Natural killer cell (primary cell): ENCODE results near the gene RASGRF2. TPM values are rescaled to one million over a fixed set of nuclear protein-coding genes. Genes with fewer than 3 reads are reported as not detected.

Experiments used
- ATAC-seq, 3 donors: fragments of 150-1000 bp in 2 of 3; fragments of 200-7000 bp in 1 of 3; cut with Tn5 transposase; 1 replicate in 1 of 3; 2 replicates in 2 of 3; pipeline ENCODE4 v1.10.0; 2021; ENCODE audit warnings: mild to moderate bottlenecking in 2 of 3, moderate library complexity in 2 of 3
- DNase-seq, 2 donors: peaks; one replicate each; pipeline versions ENCODE4 v3.0.0 to v3.0.0-alpha.2; 2013 to 2021; ENCODE audit warnings: mixed read lengths in 1 of 2
- H3K27ac ChIP-seq: one replicate; pipeline ENCODE4 v1.5.1; 2013; ENCODE audit warnings: mild to moderate bottlenecking, low read length
- H3K27me3 ChIP-seq: one replicate; pipeline ENCODE4 v1.6.1; 2013; ENCODE audit warnings: low read length; ENCODE audit not compliant: control insufficient read depth, insufficient read depth
- H3K36me3 ChIP-seq: one replicate; pipeline ENCODE4 v1.6.1; 2013; ENCODE audit warnings: low read length; ENCODE audit not compliant: control insufficient read depth, insufficient read depth
- H3K4me1 ChIP-seq: one replicate; pipeline ENCODE4 v1.6.1; 2013; ENCODE audit warnings: low read length; ENCODE audit not compliant: control insufficient read depth, insufficient read depth
- H3K4me3 ChIP-seq: one replicate; pipeline ENCODE4 v1.5.1; 2013; ENCODE audit warnings: low read length
- H3K9me3 ChIP-seq: one replicate; pipeline ENCODE4 v1.6.1; 2013; ENCODE audit warnings: low read length; ENCODE audit not compliant: control insufficient read depth, insufficient read depth
- H3K27ac Mint-ChIP-seq, 2 donors: one replicate each; pipeline ENCODE4 v1.8.0; 2022; ENCODE audit warnings: mild to moderate bottlenecking in 2 of 2, mixed read lengths in 2 of 2, moderate library complexity in 1 of 2
- H3K27me3 Mint-ChIP-seq, 2 donors: one replicate each; pipeline ENCODE4 v1.8.0; 2022; ENCODE audit warnings: low read depth in 2 of 2, mixed read lengths in 2 of 2
- H3K36me3 Mint-ChIP-seq: one replicate; pipeline ENCODE4 v1.8.0; 2022; ENCODE audit warnings: mixed read lengths
- H3K4me1 Mint-ChIP-seq, 2 donors: one replicate each; pipeline ENCODE4 v1.8.0; 2022; ENCODE audit warnings: mixed read lengths in 2 of 2
- H3K4me3 Mint-ChIP-seq: one replicate; pipeline ENCODE4 v1.8.0; 2022; ENCODE audit warnings: mild to moderate bottlenecking, moderate library complexity, mixed read lengths
- H3K9me3 Mint-ChIP-seq, 2 donors: one replicate each; pipeline ENCODE4 v1.8.0; 2022; ENCODE audit warnings: mixed read lengths in 2 of 2
- WGBS: methylation state at CpG from one replicate; pipeline ENCODE4 v1.1.7; 2013; ENCODE audit warnings: missing lambda C conversion rate; ENCODE audit not compliant: insufficient coverage; 5-methylcytosine and 5-hydroxymethylcytosine counted together
- intact Hi-C: fragments of 100-400 bp; cut with micrococcal nuclease; formaldehyde crosslinking; loops from one replicate; pipeline ENCODE4 v1.14.2; 2022
- total RNA-seq, 4 donors: library from RNA; stranded (reverse); fragments of 120-200 nt in 1 of 4; gene quantifications; one replicate each; pipeline versions ENCODE4 v1.2.3 to v1.2.4, GENCODE V29; 2013 to 2022
- TF ChIP-seq, protein P1 (sequence below): fragments of 200-600 bp; IDR thresholded peaks from one replicate; pipeline ENCODE4 v1.8.0; 2022; ENCODE audit warnings: antibody characterized with exemption

RASGRF2 gene
- total RNA-seq, 3 donors from 2014 or later (not counting 1 experiment from before 2014, with no cell fraction given) = 5.6 to 10.1 (median 6.1) TPM

DNA sequence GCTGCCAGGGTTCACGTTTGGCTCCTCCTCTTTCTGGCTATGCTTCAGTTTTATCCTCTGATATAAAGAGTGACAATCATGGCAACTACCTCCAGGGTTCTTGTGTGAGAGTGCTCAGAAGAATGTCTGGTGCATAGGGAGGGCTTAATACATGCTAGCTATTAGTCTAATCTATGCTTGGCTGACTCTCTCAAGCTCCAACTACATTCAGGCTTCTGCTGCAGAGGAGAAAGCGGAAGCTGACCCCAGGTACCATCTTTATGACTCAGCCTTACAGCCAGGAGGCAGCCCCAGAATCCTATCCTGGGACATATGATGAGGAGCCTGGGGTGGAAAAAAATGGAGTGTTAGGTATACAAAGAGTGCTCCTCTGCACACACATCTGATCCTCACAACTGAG lies 32.1 kb upstream of the RASGRF2 start:
- no peaks in the 10 kb centered on the region for H3K36me3 ChIP-seq
- no peak overlapping the region for H3K4me3 ChIP-seq
- no peaks in the 10 kb centered on the region for H3K27me3 ChIP-seq
- no peaks in the 10 kb centered on the region for H3K4me1 ChIP-seq
- no peaks in the 10 kb centered on the region for H3K9me3 ChIP-seq
- H3K4me3 Mint-ChIP-seq = no peak overlapping the region
- intact Hi-C loops = no loop called here
- no peak overlapping the region for H3K27ac ChIP-seq
- DNase-seq (no peak), ATAC-seq (no peak)
- no peaks in the 10 kb centered on the region for H3K9me3 Mint-ChIP-seq
- TF ChIP-seq, protein P1, sequence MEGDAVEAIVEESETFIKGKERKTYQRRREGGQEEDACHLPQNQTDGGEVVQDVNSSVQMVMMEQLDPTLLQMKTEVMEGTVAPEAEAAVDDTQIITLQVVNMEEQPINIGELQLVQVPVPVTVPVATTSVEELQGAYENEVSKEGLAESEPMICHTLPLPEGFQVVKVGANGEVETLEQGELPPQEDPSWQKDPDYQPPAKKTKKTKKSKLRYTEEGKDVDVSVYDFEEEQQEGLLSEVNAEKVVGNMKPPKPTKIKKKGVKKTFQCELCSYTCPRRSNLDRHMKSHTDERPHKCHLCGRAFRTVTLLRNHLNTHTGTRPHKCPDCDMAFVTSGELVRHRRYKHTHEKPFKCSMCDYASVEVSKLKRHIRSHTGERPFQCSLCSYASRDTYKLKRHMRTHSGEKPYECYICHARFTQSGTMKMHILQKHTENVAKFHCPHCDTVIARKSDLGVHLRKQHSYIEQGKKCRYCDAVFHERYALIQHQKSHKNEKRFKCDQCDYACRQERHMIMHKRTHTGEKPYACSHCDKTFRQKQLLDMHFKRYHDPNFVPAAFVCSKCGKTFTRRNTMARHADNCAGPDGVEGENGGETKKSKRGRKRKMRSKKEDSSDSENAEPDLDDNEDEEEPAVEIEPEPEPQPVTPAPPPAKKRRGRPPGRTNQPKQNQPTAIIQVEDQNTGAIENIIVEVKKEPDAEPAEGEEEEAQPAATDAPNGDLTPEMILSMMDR = no peak
- 73% methylated on average over 1 of the region's 2 CpGs for WGBS
- H3K36me3 Mint-ChIP-seq = no peaks in the 10 kb centered on the region
- no peaks in the 10 kb centered on the region for H3K27me3 Mint-ChIP-seq
- H3K4me1 Mint-ChIP-seq = peaks cover 0 to 4% of the 10 kb centered on the region in 2 donors
- no peak overlapping the region for H3K27ac Mint-ChIP-seq

DNA sequence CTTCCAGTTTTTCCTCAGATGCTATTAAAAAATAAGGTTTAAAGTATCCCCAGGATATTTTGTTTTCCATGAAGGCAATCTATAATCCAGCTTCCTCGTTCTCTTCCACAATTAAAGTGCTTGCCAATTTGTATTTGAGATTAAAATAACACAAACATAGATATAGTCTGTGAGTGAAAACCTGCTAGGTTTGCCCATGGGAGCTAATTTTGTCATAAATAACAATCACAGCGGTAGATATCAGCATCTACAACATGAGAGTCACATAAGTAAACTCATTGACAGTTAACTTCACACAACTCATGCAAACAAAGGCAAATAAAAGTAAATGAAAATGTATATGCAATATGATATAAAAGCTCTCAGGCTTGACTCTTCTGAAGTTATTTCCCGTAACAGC lies 29.2 kb upstream of the RASGRF2 start:
- no peak overlapping the region for H3K4me3 Mint-ChIP-seq
- WGBS = 100% methylated on average over 1 of the region's 3 CpGs
- H3K4me1 Mint-ChIP-seq = peaks cover 5 to 7% of the 10 kb centered on the region in 2 donors
- no peaks in the 10 kb centered on the region for H3K9me3 Mint-ChIP-seq
- no peak overlapping the region for H3K27ac Mint-ChIP-seq
- TF ChIP-seq, protein P1 = no peak
- H3K9me3 ChIP-seq = no peaks in the 10 kb centered on the region
- intact Hi-C loops = no loop called here
- no peaks in the 10 kb centered on the region for H3K36me3 Mint-ChIP-seq
- DNase-seq (no peak), ATAC-seq (no peak)
- H3K4me3 ChIP-seq = no peak overlapping the region
- H3K4me1 ChIP-seq = no peaks in the 10 kb centered on the region
- no peaks in the 10 kb centered on the region for H3K36me3 ChIP-seq
- H3K27me3 Mint-ChIP-seq = no peaks in the 10 kb centered on the region
- no peaks in the 10 kb centered on the region for H3K27me3 ChIP-seq
- no peak overlapping the region for H3K27ac ChIP-seq

DNA sequence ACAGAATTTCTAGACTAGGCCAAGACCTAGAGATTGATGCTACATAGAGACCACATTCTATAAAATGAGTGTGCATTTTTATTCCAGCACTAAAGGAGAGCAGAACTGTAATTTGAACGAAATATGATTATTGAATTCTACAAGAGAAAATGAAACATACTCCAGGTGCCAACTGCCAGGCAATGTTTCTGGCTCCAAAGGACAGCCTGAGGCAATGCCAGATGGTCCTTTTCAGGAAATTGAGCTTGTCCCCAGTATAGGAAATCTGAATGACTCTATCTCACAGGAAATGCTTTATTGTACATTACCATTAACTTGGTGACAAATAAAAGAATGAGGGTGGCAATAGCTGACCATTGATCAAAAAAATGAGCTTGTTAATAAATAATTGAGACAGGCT lies 28.8 kb upstream of the RASGRF2 start:
- no peaks in the 10 kb centered on the region for H3K9me3 Mint-ChIP-seq
- WGBS = 92% methylated on average over 1 of the region's 1 CpG
- H3K4me3 ChIP-seq = no peak overlapping the region
- no peaks in the 10 kb centered on the region for H3K27me3 ChIP-seq
- intact Hi-C loops = no loop called here
- H3K4me3 Mint-ChIP-seq = no peak overlapping the region
- no peak overlapping the region for H3K27ac Mint-ChIP-seq
- no peaks in the 10 kb centered on the region for H3K9me3 ChIP-seq
- TF ChIP-seq, protein P1 = no peak
- no peak overlapping the region for H3K27ac ChIP-seq
- ATAC-seq = no peak
- H3K27me3 Mint-ChIP-seq = no peaks in the 10 kb centered on the region
- no peaks in the 10 kb centered on the region for H3K4me1 ChIP-seq
- no peak for DNase-seq
- H3K4me1 Mint-ChIP-seq = peaks cover 7 to 9% of the 10 kb centered on the region in 2 donors
- H3K36me3 ChIP-seq = no peaks in the 10 kb centered on the region
- no peaks in the 10 kb centered on the region for H3K36me3 Mint-ChIP-seq

DNA sequence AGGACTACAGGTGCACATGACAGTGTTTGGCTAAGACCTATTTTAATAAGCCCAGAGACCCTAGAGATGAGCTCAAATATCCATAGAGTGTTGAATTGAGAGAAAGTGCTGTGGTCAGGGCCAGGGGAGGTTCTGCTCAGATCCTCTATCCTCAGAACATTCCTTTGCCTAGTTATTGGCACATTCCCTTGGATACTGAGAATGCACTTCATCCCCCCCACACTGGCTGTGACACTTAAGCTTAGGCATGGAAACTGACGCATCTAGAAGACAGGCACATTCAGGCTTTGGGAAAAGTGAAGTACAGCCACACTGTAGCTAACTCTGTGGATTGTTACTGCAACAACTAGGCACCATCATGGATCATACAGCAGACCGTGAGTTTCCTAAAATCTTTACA lies 27.1 kb upstream of the RASGRF2 start:
- no peaks in the 10 kb centered on the region for H3K27me3 Mint-ChIP-seq

More for the DNA sequence above, 27.1 kb upstream of the RASGRF2 start:
- H3K27ac Mint-ChIP-seq = no peak overlapping the region
- intact Hi-C loops = no loop called here
- H3K4me3 Mint-ChIP-seq = no peak overlapping the region
- H3K36me3 Mint-ChIP-seq = no peaks in the 10 kb centered on the region
- H3K4me1 Mint-ChIP-seq = peaks cover 5 to 7% of the 10 kb centered on the region in 2 donors
- no peaks in the 10 kb centered on the region for H3K27me3 ChIP-seq
- H3K9me3 Mint-ChIP-seq = no peaks in the 10 kb centered on the region
- no peak overlapping the region for H3K4me3 ChIP-seq
- H3K4me1 ChIP-seq = no peaks in the 10 kb centered on the region
- no peak overlapping the region for H3K27ac ChIP-seq
- no peaks in the 10 kb centered on the region for H3K36me3 ChIP-seq
- WGBS = 96% methylated on average over 2 of the region's 2 CpGs
- DNase-seq (no peak), ATAC-seq (no peak)
- H3K9me3 ChIP-seq = no peaks in the 10 kb centered on the region
- TF ChIP-seq, protein P1 = no peak
